Upper lobe of left lung (tissue), 6 donors: ENCODE measurements around the gene PRPF40B. TPM values are rescaled to one million over a fixed set of nuclear protein-coding genes. Genes with fewer than 3 reads are reported as not detected.

Experiments used
- small RNA-seq, 4 donors: library from RNA; depleted of rRNA; stranded (forward); fragments of <200 nt; gene quantifications; one replicate each; pipeline ENCODE3, GENCODE V24; 2016
- total RNA-seq, 6 donors: library from RNA; depleted of rRNA in 4 of 6; stranded (reverse); fragments of >200 nt in 4 of 6; gene quantifications; one replicate each; pipeline versions ENCODE4 v1.1.0 to v1.2.1, GENCODE V29; 2016 to 2021
- donor health status: DM: no; HTN: no; CAD: no; lungs with moderate emphysema.
- donor health status: DM: no; HTN: yes; CAD: no; lungs with severe emphysema.

Gene PRPF40B
- total RNA-seq, 6 donors from 2014 or later: 10.8 to 63.9 (median 16.9) TPM

Small RNAs within 50 kb of the gene (small RNA-seq; reads per million reads assigned to genes)
- gene HIGD1AP9 (0 to 0.11 (median 0) reads per million in 4 donors), gene POLR2KP1 (0 reads per million in 4 donors), gene RNU6-834P (0 reads per million in 4 donors)

Other genes with a start within 250 kb of the PRPF40B start
- gene KCNH3, start 84.5 kb upstream of the PRPF40B start, total RNA-seq: 10 to 100 TPM in 1 of 6 donors, 1 to 10 TPM in 4, under 1 TPM in 1; 0.37 to 19.9 (median 2.5) TPM
- 10 to 100 TPM; 39.6 to 85.9 (median 62.7) TPM for gene MCRS1, start 55.4 kb upstream of the PRPF40B start, total RNA-seq
- gene FAM186B, start 17.9 kb upstream of the PRPF40B start, total RNA-seq: 1 to 10 TPM in 2 of 6 donors, under 1 TPM in 4; 0.20 to 3.1 (median 0.73) TPM
- gene FMNL3, start 83.8 kb downstream of the PRPF40B start, total RNA-seq: 10 to 100 TPM; 13.0 to 46.7 (median 29.4) TPM
- 100 to 1,000 TPM; 185 to 831 (median 594) TPM for gene TMBIM6, start 118.0 kb downstream of the PRPF40B start, total RNA-seq
- gene NCKAP5L, start 204.9 kb downstream of the PRPF40B start, total RNA-seq: 10 to 100 TPM; 21.1 to 58.9 (median 30.8) TPM
- gene BCDIN3D, start 219.5 kb downstream of the PRPF40B start, total RNA-seq: 1 to 10 TPM in 5 of 6 donors, under 1 TPM in 1; 0.44 to 4.9 (median 4.2) TPM